Muscle layer of duodenum (tissue), 2 donors: ENCODE results near the gene TNFRSF18.
A peak's percentile ranks its signal among the peaks of the same experiment; 100 is the strongest.

Source experiments
- H3K27ac ChIP-seq: one replicate; pipeline ENCODE4 v1.7.0; 2013; ENCODE audit warnings: mild to moderate bottlenecking, low read length
- H3K27me3 ChIP-seq: one replicate; pipeline ENCODE4 v1.7.0; 2013; ENCODE audit warnings: low read depth, mild to moderate bottlenecking, control low read depth, low read length
- H3K36me3 ChIP-seq, 2 donors: one replicate each; pipeline ENCODE4 v1.7.0; 2013; ENCODE audit warnings: low read length in 2 of 2, control low read depth in 1 of 2, mild to moderate bottlenecking in 1 of 2; ENCODE audit not compliant: insufficient read depth in 2 of 2, control insufficient read depth in 1 of 2
- H3K4me1 ChIP-seq, 2 donors: one replicate each; pipeline ENCODE4 v1.7.0; 2013; ENCODE audit warnings: low read length in 2 of 2, mild to moderate bottlenecking in 2 of 2, control low read depth in 1 of 2, moderate library complexity in 1 of 2; ENCODE audit not compliant: insufficient read depth in 2 of 2, control insufficient read depth in 1 of 2
- H3K4me3 ChIP-seq, 2 donors: one replicate each; pipeline ENCODE4 v1.7.0; 2013; ENCODE audit warnings: low read length in 2 of 2, low read depth in 1 of 2, mild to moderate bottlenecking in 1 of 2
- H3K9me3 ChIP-seq, 2 donors: one replicate each; pipeline ENCODE4 v1.7.0; 2013; ENCODE audit warnings: low read length in 2 of 2, control low read depth in 1 of 2, mild to moderate bottlenecking in 1 of 2; ENCODE audit not compliant: control insufficient read depth in 1 of 2
- donor health status: healthy.

TNFRSF18 gene

GRCh38 chr1:1161078-1161682 is 45.2 kb downstream of the TNFRSF18 start:
- peaks cover 4% of the 10 kb centered on the region for H3K27me3 ChIP-seq
- peaks cover 0 to 7% of the 10 kb centered on the region in 2 donors for H3K4me1 ChIP-seq
- no peak overlapping the region for H3K4me3 ChIP-seq
- H3K36me3 ChIP-seq = no peaks in the 10 kb centered on the region
- no peaks in the 10 kb centered on the region for H3K9me3 ChIP-seq
- no peak overlapping the region for H3K27ac ChIP-seq

GRCh38 chr1:1160281-1160930 is 46.0 kb downstream of the TNFRSF18 start:
- peaks cover 4% of the 10 kb centered on the region for H3K27me3 ChIP-seq
- H3K9me3 ChIP-seq = no peaks in the 10 kb centered on the region
- H3K27ac ChIP-seq = no peak overlapping the region
- H3K4me1 ChIP-seq = peaks cover 0 to 7% of the 10 kb centered on the region in 2 donors
- no peak overlapping the region for H3K4me3 ChIP-seq
- no peaks in the 10 kb centered on the region for H3K36me3 ChIP-seq

GRCh38 chr1:1157914-1158710 is 48.3 kb downstream of the TNFRSF18 start:
- Histone ChIP-seq H3K4me3 (peak overlapping the region; percentile 61 to 78), H3K36me3 (no peaks in the 10 kb centered on the region), H3K4me1 (peaks cover 0 to 7% of the 10 kb centered on the region in 2 donors), H3K27ac (peak overlapping the region; percentile 89), H3K9me3 (no peaks in the 10 kb centered on the region), H3K27me3 (peaks cover 4% of the 10 kb centered on the region)

GRCh38 chr1:1157426-1157913 is 48.9 kb downstream of the TNFRSF18 start:
- peaks cover 0 to 6% of the 10 kb centered on the region in 2 donors for H3K9me3 ChIP-seq
- H3K36me3 ChIP-seq = no peaks in the 10 kb centered on the region
- H3K4me3 ChIP-seq = peak overlapping the region; percentile 61 to 78
- H3K4me1 ChIP-seq = peaks cover 0 to 7% of the 10 kb centered on the region in 2 donors
- H3K27ac ChIP-seq = peak overlapping the region; percentile 89
- no peaks in the 10 kb centered on the region for H3K27me3 ChIP-seq

GRCh38 chr1:1157033-1157365 is 49.4 kb downstream of the TNFRSF18 start:
- Histone ChIP-seq H3K4me3 (no peak overlapping the region), H3K27me3 (no peaks in the 10 kb centered on the region), H3K36me3 (no peaks in the 10 kb centered on the region), H3K27ac (no peak overlapping the region), H3K9me3 (peaks cover 0 to 8% of the 10 kb centered on the region in 2 donors), H3K4me1 (peaks cover 0 to 7% of the 10 kb centered on the region in 2 donors)

- Histone ChIP-seq H3K9me3 (peaks cover 0 to 8% of the 10 kb centered on the region in 2 donors), H3K27ac (no peak overlapping the region), H3K4me1 (peaks cover 0 to 7% of the 10 kb centered on the region in 2 donors), H3K27me3 (no peaks in the 10 kb centered on the region), H3K4me3 (no peak overlapping the region), H3K36me3 (no peaks in the 10 kb centered on the region)
Measured at GRCh38 chr1:1156140-1157032, 50.0 kb downstream of the TNFRSF18 start.

- Histone ChIP-seq H3K36me3 (no peaks in the 10 kb centered on the region), H3K27ac (no peak overlapping the region), H3K27me3 (no peaks in the 10 kb centered on the region), H3K4me3 (no peak overlapping the region), H3K4me1 (peaks cover 0 to 7% of the 10 kb centered on the region in 2 donors), H3K9me3 (peaks cover 0 to 8% of the 10 kb centered on the region in 2 donors)
Measured at GRCh38 chr1:1155258-1155657, 51.1 kb downstream of the TNFRSF18 start.

- Histone ChIP-seq H3K27ac (no peak overlapping the region), H3K9me3 (peaks cover 0 to 8% of the 10 kb centered on the region in 2 donors), H3K36me3 (no peaks in the 10 kb centered on the region), H3K27me3 (no peaks in the 10 kb centered on the region), H3K4me1 (peaks cover 0 to 6% of the 10 kb centered on the region in 2 donors), H3K4me3 (no peak overlapping the region)
Measured at GRCh38 chr1:1153874-1154273, 52.5 kb downstream of the TNFRSF18 start.
